ENCODE measurements around the gene PPDPF.
"Not testable (repeated sequence)": the region's sequence is repeated elsewhere in the genome, so short reads cannot be mapped to it uniquely, and the experiment has no call there.

The PPDPF gene

GRCh38 chr20:63559485-63560332 is 39.1 kb downstream of the PPDPF start:
- H3K27ac ChIP-seq (replicated peaks); H3K27me3 ChIP-seq (ENCODE audit: insufficient read depth, poor library complexity, severe bottlenecking); H3K4me3 ChIP-seq (replicated peaks; ENCODE audit: insufficient read depth, low read length); DNase-seq (ENCODE audit: low read depth in 1 of 2, low spot score in 1 of 2): not testable (repeated sequence)

GRCh38 chr20:63560333-63560805 is 39.8 kb downstream of the PPDPF start:
- Histone ChIP-seq H3K4me3 (replicated peaks; ENCODE audit: insufficient read depth, low read length) (no peak overlapping the region), H3K27me3 (ENCODE audit: insufficient read depth, poor library complexity, severe bottlenecking) (peaks cover 3% of the 10 kb centered on the region), H3K27ac (replicated peaks) (no peak overlapping the region)
- TF ChIP-seq CTCF (IDR thresholded peaks at IDR 0.05; ENCODE audit: insufficient read depth, low read length) = no peak
- TF ChIP-seq GABPA (IDR thresholded peaks at IDR 0.05; ENCODE audit: low read depth) = no peak
- no peak for TF ChIP-seq SPI1 (IDR thresholded peaks at IDR 0.05; ENCODE audit: borderline replicate concordance, low read depth)
- DNase-seq (ENCODE audit: low read depth in 1 of 2, low spot score in 1 of 2) = no peak

- no peak for DNase-seq (ENCODE audit: low read depth in 1 of 2, low spot score in 1 of 2)
- Histone ChIP-seq H3K4me3 (replicated peaks; ENCODE audit: insufficient read depth, low read length) (no peak overlapping the region), H3K27me3 (ENCODE audit: insufficient read depth, poor library complexity, severe bottlenecking) (peaks cover 6% of the 10 kb centered on the region), H3K27ac (replicated peaks) (no peak overlapping the region)
- no peak for TF ChIP-seq REST (IDR thresholded peaks at IDR 0.05; ENCODE audit: insufficient replicate concordance, low read depth)
- no peak for TF ChIP-seq POLR2AphosphoS5 (IDR thresholded peaks at IDR 0.05; ENCODE audit: low read depth)
- TF ChIP-seq SPI1 (IDR thresholded peaks at IDR 0.05; ENCODE audit: borderline replicate concordance, low read depth) = no peak
- no peak for TF ChIP-seq CTCF (IDR thresholded peaks at IDR 0.05; ENCODE audit: insufficient read depth, low read length)
- no peak for TF ChIP-seq GABPA (IDR thresholded peaks at IDR 0.05; ENCODE audit: low read depth)
These were observed 40.5 kb downstream of the PPDPF start for GRCh38 chr20:63560856-63561609.

GRCh38 chr20:63561624-63562396 is 41.2 kb downstream of the PPDPF start:
- no peak for TF ChIP-seq REST (IDR thresholded peaks at IDR 0.05; ENCODE audit: insufficient replicate concordance, low read depth)
- TF ChIP-seq CTCF (IDR thresholded peaks at IDR 0.05; ENCODE audit: insufficient read depth, low read length) = no peak
- TF ChIP-seq GABPA (IDR thresholded peaks at IDR 0.05; ENCODE audit: low read depth) = no peak
- TF ChIP-seq SPI1 (IDR thresholded peaks at IDR 0.05; ENCODE audit: borderline replicate concordance, low read depth) = no peak
- TF ChIP-seq POLR2AphosphoS5 (IDR thresholded peaks at IDR 0.05; ENCODE audit: low read depth) = no peak
- DNase-seq (ENCODE audit: low read depth in 1 of 2, low spot score in 1 of 2) = no peak
- H3K27ac ChIP-seq (replicated peaks) = no peak overlapping the region
- no peak overlapping the region for H3K4me3 ChIP-seq (replicated peaks; ENCODE audit: insufficient read depth, low read length)
- peaks cover 6% of the 10 kb centered on the region for H3K27me3 ChIP-seq (ENCODE audit: insufficient read depth, poor library complexity, severe bottlenecking)

Measured in HL-60 (cell line).